NCI-H2196 treated with DMSO at 0.1 percent for 48 hours (cell line): ENCODE measurements around the gene ZDHHC5.
A peak's percentile ranks its signal among the peaks of the same experiment; 100 is the strongest.
"Not testable (repeated sequence)": the region's sequence is repeated elsewhere in the genome, so short reads cannot be mapped to it uniquely, and the experiment has no call there.

Experiments
- DNase-seq: peaks from one replicate; lab custom pipeline; 2025; ENCODE audit not compliant: unreplicated experiment; lab: John Stamatoyannopoulos, UW

The ZDHHC5 gene

DNA sequence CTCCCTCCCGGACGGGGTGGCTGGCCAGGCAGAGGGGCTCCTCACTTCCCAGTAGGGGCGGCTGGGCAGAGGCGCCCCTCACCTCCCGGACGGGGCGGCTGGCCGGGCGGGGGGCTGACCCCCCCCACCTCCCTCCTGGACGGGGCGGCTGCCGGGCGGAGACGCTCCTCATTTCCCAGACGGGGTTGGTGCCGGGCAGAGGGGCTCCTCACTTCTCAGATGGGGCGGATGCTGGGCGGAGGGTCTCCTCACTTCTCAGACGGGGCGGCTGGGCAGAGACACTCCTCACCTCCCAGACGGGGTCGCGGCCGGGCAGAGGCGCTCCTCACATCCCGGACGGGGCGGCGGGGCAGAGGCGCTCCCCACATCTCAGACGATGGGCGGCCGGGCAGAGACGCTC is 48.8 kb downstream of the ZDHHC5 start:
- not testable (repeated sequence) for DNase-seq

GRCh38 chr11:57727185-57727584 is 59.3 kb downstream of the ZDHHC5 start:
- DNase-seq: no peak

GRCh38 chr11:57728829-57729228 is 60.9 kb downstream of the ZDHHC5 start:
- DNase-seq: no peak

- DNase-seq: no peak
Observed at GRCh38 chr11:57729479-57729878, 61.6 kb downstream of the ZDHHC5 start.

DNA sequence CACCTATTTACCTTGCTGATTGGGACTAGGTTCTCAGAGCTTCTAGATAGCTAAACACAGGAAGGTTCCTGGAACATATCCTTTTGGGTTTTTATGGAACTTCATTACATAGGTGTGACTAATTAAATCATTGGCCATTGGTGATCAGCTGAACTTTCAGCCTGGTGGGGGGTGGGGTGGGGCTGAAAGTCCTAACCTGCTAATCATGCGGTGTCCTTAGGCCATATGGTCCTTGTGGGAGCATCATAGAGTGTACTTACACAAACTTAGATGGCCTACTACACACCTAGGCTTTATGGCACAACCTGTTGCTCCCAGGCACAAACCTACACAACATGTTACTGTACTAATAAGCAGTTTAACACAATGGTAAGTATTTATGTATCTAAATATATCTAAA is 64.7 kb downstream of the ZDHHC5 start:
- DNase-seq: no peak

DNA sequence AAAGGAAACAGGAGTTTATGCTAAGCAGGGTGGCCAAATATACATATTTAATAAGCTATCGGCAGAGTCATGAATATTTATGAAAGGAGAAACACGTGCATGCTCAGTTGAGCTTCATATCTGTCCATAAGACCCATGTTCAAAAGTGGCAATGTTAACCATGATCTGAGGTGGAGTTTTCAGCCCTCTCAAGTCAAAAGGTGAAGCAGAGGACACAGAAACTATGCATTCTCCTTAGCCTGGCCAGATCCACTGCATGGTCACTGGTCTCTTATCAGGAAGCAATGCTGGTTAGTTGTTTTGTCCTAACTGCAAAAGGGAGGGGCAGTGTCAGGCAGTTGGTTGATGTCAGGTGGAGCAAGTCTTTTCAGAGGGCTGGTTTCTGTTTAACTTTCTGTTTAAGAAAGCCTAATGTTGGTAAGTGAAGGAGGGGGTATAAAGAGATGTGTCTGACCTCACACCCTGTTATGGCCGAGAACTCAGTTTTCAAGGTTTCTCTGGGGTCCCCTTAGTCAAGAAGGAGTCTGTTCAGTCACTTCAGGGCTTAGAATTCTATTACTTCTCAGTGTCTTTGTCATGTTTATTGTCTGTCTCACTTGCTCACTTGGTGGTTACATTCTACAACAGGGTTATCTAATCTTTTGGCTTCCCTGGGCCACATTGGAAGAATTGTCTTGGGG is 67.8 kb downstream of the ZDHHC5 start:
- no peak for DNase-seq

DNA sequence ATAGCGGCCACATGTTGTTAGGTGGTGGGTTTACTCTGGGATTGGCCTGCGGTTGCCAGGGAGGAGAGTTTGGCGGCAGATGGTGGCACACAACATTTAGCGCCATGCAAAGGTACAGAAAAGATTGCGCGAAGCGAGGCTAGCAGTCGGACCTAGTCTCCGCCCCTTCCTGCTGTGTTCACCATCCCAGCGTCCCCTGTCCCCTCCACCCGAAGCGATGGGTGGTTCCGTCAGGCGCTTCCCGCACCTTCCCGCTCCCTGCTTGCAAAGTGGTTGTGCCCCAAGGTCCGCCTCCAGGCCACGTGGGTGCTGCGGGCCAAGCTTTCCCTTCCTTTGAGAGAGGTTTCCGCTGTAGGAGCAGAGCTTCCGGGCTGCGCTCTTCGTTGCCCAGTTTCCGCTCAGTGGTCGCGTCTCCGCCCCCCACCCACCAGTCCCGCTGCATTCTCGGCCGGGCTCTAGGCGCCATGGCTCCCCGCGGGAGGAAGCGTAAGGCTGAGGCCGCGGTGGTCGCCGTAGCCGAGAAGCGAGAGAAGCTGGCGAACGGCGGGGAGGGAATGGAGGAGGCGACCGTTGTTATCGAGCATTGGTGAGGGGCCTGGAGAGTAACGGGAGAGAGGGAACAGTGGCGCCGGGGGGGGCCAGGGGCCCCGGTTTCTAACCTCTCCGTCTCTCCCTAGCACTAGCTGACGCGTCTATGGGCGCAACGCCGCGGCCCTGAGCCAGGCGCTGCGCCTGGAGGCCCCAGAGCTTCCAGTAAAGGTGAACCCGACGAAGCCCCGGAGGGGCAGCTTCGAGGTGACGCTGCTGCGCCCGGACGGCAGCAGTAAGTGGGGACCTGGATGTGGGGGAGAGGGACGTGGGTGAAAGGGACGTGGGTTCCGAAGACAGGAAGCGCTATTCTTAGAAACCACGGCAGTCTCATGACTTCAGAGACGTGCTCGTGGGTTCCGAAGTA is 73.5 kb downstream of the ZDHHC5 start, which contains the start of gene SELENOH:
TSS of gene SELENOH (plus strand) at position 360 of the 955 bp plus-strand sequence. CDS start at position 465, 105 bp downstream.
- peak; percentile 97 for DNase-seq

- no peak for DNase-seq
Observed at GRCh38 chr11:57742087-57742452, 74.2 kb downstream of the ZDHHC5 start.

DNA sequence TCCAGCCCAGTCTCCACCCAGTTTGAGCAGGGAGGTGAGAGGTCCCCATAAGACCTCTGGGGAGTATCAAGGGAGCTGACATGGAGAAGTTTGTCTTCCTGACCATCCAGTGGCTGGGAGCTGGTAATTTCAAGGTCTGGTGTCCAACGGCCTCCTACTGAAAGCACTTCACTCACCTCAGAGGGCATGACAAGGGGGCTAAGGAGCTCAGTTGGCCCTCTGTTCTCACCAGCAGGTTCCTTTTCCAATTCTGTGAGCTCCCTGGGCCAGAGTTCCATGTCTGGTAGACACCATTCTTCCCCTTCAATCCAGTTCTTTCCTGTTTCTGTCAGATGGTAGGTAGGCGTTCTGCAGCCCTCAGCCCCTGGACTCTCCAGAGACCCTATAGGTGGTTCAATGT is 76.4 kb downstream of the ZDHHC5 start:
- no peak for DNase-seq

GRCh38 chr11:57745206-57745605 is 77.3 kb downstream of the ZDHHC5 start:
- no peak for DNase-seq

- DNase-seq: no peak
Observed at GRCh38 chr11:57746920-57747319, 79.0 kb downstream of the ZDHHC5 start.
